Parathyroid adenoma (tissue), 2 donors: ENCODE results near the gene NME2.
A peak's percentile ranks its signal among the peaks of the same experiment; 100 is the strongest.

Experiments
- H2AFZ ChIP-seq: fragments of 300-600 bp; sonication (generic); one replicate; pipeline ENCODE4 v1.7.0; 2017; ENCODE audit warnings: antibody characterized with exemption, mild to moderate bottlenecking
- H3K27ac ChIP-seq: fragments of 300-600 bp; sonication (generic); one replicate; pipeline ENCODE4 v1.7.0; 2017
- H3K27me3 ChIP-seq: fragments of 300-600 bp; sonication (generic); one replicate; pipeline ENCODE4 v1.7.0; 2017; ENCODE audit warnings: low read length; ENCODE audit not compliant: control insufficient read depth, insufficient read depth
- H3K36me3 ChIP-seq: fragments of 300-600 bp; sonication (generic); one replicate; pipeline ENCODE4 v1.7.0; 2017; ENCODE audit warnings: low read length; ENCODE audit not compliant: control insufficient read depth, insufficient read depth
- H3K4me1 ChIP-seq: fragments of 300-600 bp; sonication (generic); one replicate; pipeline ENCODE4 v1.7.0; 2017; ENCODE audit warnings: control low read depth
- H3K4me2 ChIP-seq: fragments of 300-600 bp; sonication (generic); one replicate; pipeline ENCODE4 v1.7.0; 2017; ENCODE audit warnings: low read length
- H3K4me3 ChIP-seq: fragments of 300-600 bp; sonication (generic); one replicate; pipeline ENCODE4 v1.7.0; 2017; ENCODE audit warnings: low read depth, low read length
- H3K79me2 ChIP-seq: fragments of 300-600 bp; sonication (generic); one replicate; pipeline ENCODE4 v1.7.0; 2017; ENCODE audit warnings: control low read depth
- H3K9ac ChIP-seq: fragments of 300-600 bp; sonication (generic); one replicate; pipeline ENCODE4 v1.7.0; 2017; ENCODE audit warnings: mild to moderate bottlenecking
- H3K9me3 ChIP-seq: fragments of 300-600 bp; sonication (generic); one replicate; pipeline ENCODE4 v1.7.0; 2017; ENCODE audit warnings: low read length; ENCODE audit not compliant: control insufficient read depth
- CTCF ChIP-seq: fragments of 300-600 bp; sonication (generic); IDR thresholded peaks from one replicate; pipeline ENCODE4 v1.7.0; 2017; ENCODE audit warnings: antibody characterized with exemption, mild to moderate bottlenecking
- donor health status: primary hyperparathyroidism.

Gene NME2

DNA sequence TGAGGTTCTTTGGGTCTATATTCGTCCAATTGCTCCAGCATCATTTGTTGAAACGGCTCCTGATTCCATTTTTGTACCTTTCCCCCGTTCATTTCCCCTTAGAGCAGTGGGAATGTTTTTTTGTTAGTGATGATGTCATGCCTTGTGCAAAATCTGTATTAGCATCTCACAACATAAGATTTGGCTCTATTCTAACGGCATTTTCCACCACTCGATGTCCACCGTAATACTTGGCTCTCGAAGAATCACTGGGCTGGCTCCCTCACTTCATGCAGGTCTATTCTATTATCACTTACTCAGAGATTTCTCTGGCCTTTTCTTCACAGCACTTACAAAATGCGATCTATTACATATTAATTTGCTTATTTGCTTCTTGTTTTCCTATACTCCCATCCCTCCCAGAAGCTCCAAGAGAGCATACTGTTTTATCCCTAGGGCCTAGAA, 13.4 kb upstream of the NME2 start:
- Histone ChIP-seq H3K4me3 (peak overlapping the region; percentile 61), H3K9ac (no peak overlapping the region), H3K4me2 (peak overlapping the region; percentile 96), H3K27me3 (no peaks in the 10 kb centered on the region), H3K27ac (peak overlapping the region; percentile 75), H3K4me1 (peaks cover 8% of the 10 kb centered on the region), H2AFZ (peak overlapping the region; percentile 89), H3K79me2 (peaks cover 8% of the 10 kb centered on the region), H3K36me3 (no peaks in the 10 kb centered on the region), H3K9me3 (no peaks in the 10 kb centered on the region)
- no peak for TF ChIP-seq CTCF

DNA sequence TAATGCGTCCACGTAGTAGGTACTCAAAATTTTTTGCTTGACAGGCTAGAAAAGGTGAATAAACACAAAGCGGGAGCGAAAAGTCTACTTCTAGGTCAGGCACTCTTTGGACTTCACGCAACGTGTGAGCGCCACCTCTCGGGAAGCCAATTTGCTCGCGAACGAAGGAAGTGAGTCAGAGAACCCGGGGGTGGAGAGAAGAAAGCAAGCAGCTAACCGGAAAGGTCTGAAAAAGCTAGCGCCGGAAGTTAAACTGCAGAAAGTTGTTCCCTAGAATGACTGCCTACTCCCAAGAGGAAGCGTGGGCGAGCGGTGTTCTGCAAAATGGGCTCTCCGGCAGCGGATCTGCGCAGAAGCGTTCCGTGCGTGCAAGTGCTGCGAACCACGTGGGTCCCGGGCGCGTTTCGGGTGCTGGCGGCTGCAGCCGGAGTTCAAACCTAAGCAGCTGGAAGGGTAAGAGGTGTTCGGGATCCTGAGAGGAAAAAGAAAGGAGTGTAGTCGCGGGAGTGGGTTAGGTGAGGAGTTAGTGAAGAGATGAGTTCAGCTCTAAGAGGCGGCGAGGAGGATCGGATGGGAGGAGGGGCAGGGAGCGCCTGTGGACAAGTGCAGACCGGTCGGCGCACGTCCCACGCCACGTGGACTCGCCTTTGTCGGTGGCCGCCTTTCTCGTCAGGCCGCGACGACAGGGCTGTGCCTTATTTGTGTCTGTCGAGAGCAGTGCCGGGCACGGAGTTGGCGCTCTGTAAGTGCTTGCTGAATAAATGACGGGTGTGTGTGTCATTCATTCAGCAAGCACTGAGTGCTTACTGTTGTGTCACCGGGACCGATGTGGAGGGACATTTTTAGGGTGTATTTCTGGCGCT, 12.8 kb upstream of the NME2 start, which contains the start of gene NME1:
Gene NME1, plus strand, starts transcription at position 350 of the 863 bp plus-strand sequence. CDS start 2,096 bp downstream, outside the sequence.
- Histone ChIP-seq H3K36me3 (no peaks in the 10 kb centered on the region), H3K4me2 (peak within 1 kb of the TSS; percentile 96), H3K27me3 (no peaks in the 10 kb centered on the region), H2AFZ (peak within 1 kb of the TSS; percentile 89), H3K9ac (no peak within 1 kb of the TSS), H3K4me1 (peaks cover 8% of the 10 kb centered on the region), H3K27ac (peak within 1 kb of the TSS; percentile 75), H3K4me3 (peak within 1 kb of the TSS; percentile 84), H3K9me3 (no peaks in the 10 kb centered on the region), H3K79me2 (peaks cover 8% of the 10 kb centered on the region)
- peak; percentile 86 for TF ChIP-seq CTCF

DNA sequence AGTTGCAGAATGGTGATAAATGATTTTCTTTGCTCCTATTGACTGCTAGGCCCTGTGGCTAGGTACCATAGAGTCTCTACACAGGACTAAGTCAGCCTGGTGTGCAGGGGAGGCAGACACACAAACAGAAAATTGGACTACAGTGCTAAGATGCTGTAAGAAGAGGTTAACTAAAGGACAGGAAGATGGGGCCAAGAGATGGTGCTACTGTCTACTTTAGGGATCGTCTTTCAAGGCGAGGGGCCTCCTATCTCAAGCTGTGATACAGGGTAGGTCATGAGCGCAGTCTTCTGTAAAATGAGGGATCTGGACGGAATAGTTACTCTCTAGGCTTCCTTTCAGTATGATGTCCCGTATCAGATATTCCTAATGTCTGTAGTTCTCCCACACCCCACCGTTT, 12.0 kb upstream of the NME2 start:
- Histone ChIP-seq H3K79me2 (peaks cover 8% of the 10 kb centered on the region), H3K4me3 (peak overlapping the region; percentile 84), H3K9me3 (no peaks in the 10 kb centered on the region), H3K27me3 (no peaks in the 10 kb centered on the region), H3K4me2 (peak overlapping the region; percentile 95), H3K9ac (no peak overlapping the region), H3K4me1 (peaks cover 8% of the 10 kb centered on the region), H3K27ac (no peak overlapping the region), H2AFZ (peak overlapping the region; percentile 89), H3K36me3 (no peaks in the 10 kb centered on the region)
- TF ChIP-seq CTCF, result no peak

DNA sequence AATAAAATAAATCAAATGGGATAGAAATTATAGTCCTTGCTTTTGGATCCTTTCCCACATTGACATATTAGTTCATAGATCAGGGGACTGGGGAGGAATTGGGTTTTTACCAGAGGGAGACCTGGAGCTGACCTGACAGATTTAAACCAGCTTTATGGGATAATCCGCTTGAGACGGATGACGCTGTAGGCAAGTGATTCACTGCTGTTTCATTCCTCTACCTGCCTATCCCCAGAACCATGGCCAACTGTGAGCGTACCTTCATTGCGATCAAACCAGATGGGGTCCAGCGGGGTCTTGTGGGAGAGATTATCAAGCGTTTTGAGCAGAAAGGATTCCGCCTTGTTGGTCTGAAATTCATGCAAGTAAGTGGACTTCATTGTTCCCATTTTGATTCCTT, 10.8 kb upstream of the NME2 start:
- no peaks in the 10 kb centered on the region for H3K9me3 ChIP-seq
- no peak overlapping the region for H3K27ac ChIP-seq
- no peak overlapping the region for H3K4me3 ChIP-seq
- H3K4me1 ChIP-seq, result peaks cover 8% of the 10 kb centered on the region
- no peak for TF ChIP-seq CTCF
- no peak overlapping the region for H3K4me2 ChIP-seq
- no peaks in the 10 kb centered on the region for H3K27me3 ChIP-seq
- no peak overlapping the region for H3K9ac ChIP-seq
- H2AFZ ChIP-seq, result no peak overlapping the region
- H3K36me3 ChIP-seq, result no peaks in the 10 kb centered on the region
- H3K79me2 ChIP-seq, result peaks cover 8% of the 10 kb centered on the region
